GM06990 (cell line): ENCODE measurements around the gene SLC39A8.

Experiments
- DNase-seq: peaks from one replicate; pipeline ENCODE4 v3.0.0-alpha.2; 2011; ENCODE audit not compliant: insufficient read length; ENCODE audit errors: extremely low read depth
- H3K27me3 ChIP-seq: replicated peaks from 2 replicates; pipeline ENCODE4 v1.6.0; 2011; ENCODE audit warnings: low read length; ENCODE audit not compliant: control insufficient read depth, insufficient read depth
- H3K36me3 ChIP-seq: 2 replicates; pipeline ENCODE4 v1.5.1; 2011; ENCODE audit warnings: low read length; ENCODE audit not compliant: control insufficient read depth, insufficient read depth
- H3K4me3 ChIP-seq: replicated peaks from 2 replicates; pipeline ENCODE4 v1.5.1; 2011; ENCODE audit warnings: low read depth, mild to moderate bottlenecking, control low read depth, low read length
- CTCF ChIP-seq: IDR thresholded peaks from 2 replicates; pipeline ENCODE4 v1.5.1; 2011; ENCODE audit warnings: low read length, control low read depth, mild to moderate bottlenecking, inconsistent platforms; ENCODE audit not compliant: insufficient read depth, poor library complexity, severe bottlenecking

Gene SLC39A8

GRCh38 chr4:102216666-102217065, 128.6 kb downstream of the SLC39A8 start:
- Histone ChIP-seq H3K4me3 (no peak overlapping the region), H3K27me3 (no peaks in the 10 kb centered on the region), H3K36me3 (no peaks in the 10 kb centered on the region)
- DNase-seq, result no peak
- TF ChIP-seq CTCF, result no peak

GRCh38 chr4:102213031-102213430, 132.3 kb downstream of the SLC39A8 start:
- no peak for TF ChIP-seq CTCF
- Histone ChIP-seq H3K4me3 (no peak overlapping the region), H3K27me3 (no peaks in the 10 kb centered on the region), H3K36me3 (no peaks in the 10 kb centered on the region)
- DNase-seq, result no peak
